A549 (cell line): ENCODE data around the gene ASPG. TPM values are rescaled to one million over a fixed set of nuclear protein-coding genes. Genes with fewer than 3 reads are reported as not detected.

Experiments
- ATAC-seq, 2 experiments: fragments of 200-7000 bp in 1 of 2; fragments of >200 bp in 1 of 2; cut with Nextera tagmentation in 1 of 2; cut with Tn5 transposase in 1 of 2; 3 replicates each; pipeline versions ENCODE4 v1.8.0 to v1.9.1; 2018 to 2020; ENCODE audit warnings: mild to moderate bottlenecking in 1 of 2, moderate library complexity in 1 of 2
- CTCF ChIA-PET: fragments of 300-600 bp; sonication (Branson Sonifier 250); formaldehyde crosslinking; extraction: SDS; loops from one replicate; lab custom pipeline; 2021; ENCODE audit warnings: antibody characterized with exemption, inconsistent platforms; lab: Yijun Ruan, JAX
- POLR2A ChIA-PET: fragments of 350-600 bp; formaldehyde crosslinking; extraction: SDS; loops from one replicate; lab custom pipeline; 2021; ENCODE audit warnings: antibody characterized with exemption, inconsistent platforms; lab: Yijun Ruan, JAX
- DNase-seq, 2 experiments: peaks; one replicate each; pipeline versions ENCODE4 v3.0.0 to v3.0.0-alpha.2; 2011 to 2016; ENCODE audit warnings: low read depth in 1 of 2, low spot score in 1 of 2
- FAIRE-seq: peaks from 2 replicates; lab custom pipeline; 2011; peaks lifted over from hg19 to GRCh38; lab: Jason Lieb, UNC
- H3K27ac ChIP-seq, 2 experiments: fragments of >200 bp; sonication (Bioruptor Twin); formaldehyde crosslinking; 3 replicates each; pipeline ENCODE4 v1.5.1; 2016 to 2017
- H3K4me1 ChIP-seq: fragments of >200 bp; sonication (Bioruptor Twin); formaldehyde crosslinking; 3 replicates; pipeline ENCODE4 v1.6.1; 2016
- H3K4me2 ChIP-seq: fragments of >200 bp; sonication (Bioruptor Twin); formaldehyde crosslinking; 3 replicates; pipeline ENCODE4 v1.6.1; 2016
- H3K4me3 ChIP-seq: fragments of >200 bp; sonication (Bioruptor Twin); formaldehyde crosslinking; 3 replicates; pipeline ENCODE4 v1.5.1; 2016
- H3K9me3 ChIP-seq: fragments of >200 bp; sonication (Bioruptor Twin); formaldehyde crosslinking; 3 replicates; pipeline ENCODE4 v1.6.1; 2016
- CBX8 ChIP-seq: fragments of 200-600 bp; sonication (generic); IDR thresholded peaks from 2 replicates; pipeline ENCODE4 v1.6.1; 2016
- CEBPB ChIP-seq, 2 experiments: fragments of >200 bp in 1 of 2; sonication (Bioruptor Twin) in 1 of 2; formaldehyde crosslinking in 1 of 2; IDR thresholded peaks; 2 replicates each; pipeline ENCODE4 v1.6.1; 2012 to 2016
- CHD4 ChIP-seq: fragments of 200-600 bp; sonication (generic); IDR thresholded peaks from 2 replicates; pipeline ENCODE4 v1.6.1; 2016; ENCODE audit warnings: antibody characterized with exemption, mild to moderate bottlenecking, borderline replicate concordance
- EHF ChIP-seq: fragments of 250-450 bp; sonication (Bioruptor Pico); IDR thresholded peaks from 2 replicates; pipeline ENCODE4 v1.5.0; 2020; ENCODE audit warnings: mild to moderate bottlenecking
- EHMT2 ChIP-seq: fragments of 200-600 bp; sonication (generic); IDR thresholded peaks from 2 replicates; pipeline ENCODE4 v1.6.1; 2016; ENCODE audit warnings: antibody characterized with exemption, low read depth, mild to moderate bottlenecking, moderate library complexity
- EP300 ChIP-seq, 2 experiments: fragments of >200 bp; sonication (Bioruptor Twin); formaldehyde crosslinking; IDR thresholded peaks; 2 replicates in 1 of 2; 3 replicates in 1 of 2; pipeline ENCODE4 v1.6.1; 2016 to 2017
- ESRRA ChIP-seq: fragments of 150-350 bp; IDR thresholded peaks from 2 replicates; pipeline ENCODE4 v1.6.1; 2014; ENCODE audit warnings: mild to moderate bottlenecking, low read length, borderline replicate concordance
- HEYL ChIP-seq: fragments of 250-450 bp; sonication (Bioruptor Pico); IDR thresholded peaks from 2 replicates; pipeline ENCODE4 v1.8.0; 2021; ENCODE audit warnings: mild to moderate bottlenecking, moderate library complexity
- HOXB13 ChIP-seq: fragments of 250-450 bp; sonication (Bioruptor Pico); IDR thresholded peaks from 2 replicates; pipeline ENCODE4 v1.5.0; 2020; ENCODE audit warnings: low read depth, mild to moderate bottlenecking, moderate library complexity
- MAZ ChIP-seq: fragments of 150-350 bp; IDR thresholded peaks from 2 replicates; pipeline ENCODE4 v1.6.1; 2014; ENCODE audit warnings: antibody characterized with exemption, low read depth, low read length, borderline replicate concordance
- NFE2L2 ChIP-seq: fragments of 150-350 bp; conservative IDR thresholded peaks from 2 replicates; pipeline ENCODE4 v1.6.1; 2014; ENCODE audit warnings: low read length
- NPAS2 ChIP-seq: fragments of 250-450 bp; sonication (Bioruptor Pico); IDR thresholded peaks from 2 replicates; pipeline ENCODE4 v1.8.0; 2022; ENCODE audit warnings: mild to moderate bottlenecking, moderate library complexity, borderline replicate concordance
- RARB ChIP-seq: fragments of 250-450 bp; sonication (Bioruptor Pico); IDR thresholded peaks from 2 replicates; pipeline ENCODE4 v1.8.0; 2021; ENCODE audit warnings: mild to moderate bottlenecking, moderate library complexity
- SMC3 ChIP-seq: fragments of >200 bp; sonication (Bioruptor Twin); formaldehyde crosslinking; IDR thresholded peaks from 3 replicates; pipeline ENCODE4 v1.6.1; 2018; ENCODE audit warnings: inconsistent platforms
- TFCP2L1 ChIP-seq: fragments of 250-450 bp; sonication (Bioruptor Pico); IDR thresholded peaks from 2 replicates; pipeline ENCODE4 v1.5.0; 2021; ENCODE audit warnings: mild to moderate bottlenecking
- ZC3H11A ChIP-seq: fragments of 450-650 bp; IDR thresholded peaks from 2 replicates; pipeline ENCODE4 v1.6.1; 2014; ENCODE audit warnings: antibody characterized with exemption, mild to moderate bottlenecking
- ZFP36 ChIP-seq: fragments of 450-650 bp; IDR thresholded peaks from 2 replicates; pipeline ENCODE4 v1.6.1; 2014; ENCODE audit warnings: borderline replicate concordance; ENCODE audit not compliant: partially characterized antibody
- ZNF302 ChIP-seq: fragments of 250-450 bp; sonication (Bioruptor Pico); IDR thresholded peaks from 2 replicates; pipeline ENCODE4 v1.9.0; 2021; ENCODE audit warnings: inconsistent platforms, mild to moderate bottlenecking, moderate library complexity
- WGBS: methylation state at CpG from one replicate; pipeline ENCODE4 v1.1.6; 2017; ENCODE audit errors: missing lambda C conversion rate; 5-methylcytosine and 5-hydroxymethylcytosine counted together
- polyA plus RNA-seq, 4 experiments: library from polyadenylated mRNA; depleted of rRNA in 3 of 4; stranded (reverse); fragments of >200 nt; fragmentation: RNase III in 1 of 4; extraction: RNeasy Plus Mini Kit Qiagen cat#74134 plus additional on column Dnase treatment in 1 of 4; gene quantifications; 2 replicates in 3 of 4; 3 replicates in 1 of 4; pipeline ENCODE4 v1.2.3, GENCODE V29; 2011 to 2017
- TF ChIP-seq, protein P1 (sequence below): IDR thresholded peaks from 2 replicates; pipeline ENCODE4 v1.6.1; 2012; ENCODE audit warnings: low read depth, borderline replicate concordance
- TF ChIP-seq, protein P2 (sequence below): fragments of >200 bp; sonication (Bioruptor Twin); formaldehyde crosslinking; IDR thresholded peaks from 3 replicates; pipeline ENCODE4 v1.6.1; 2016
- TF ChIP-seq, protein P3 (sequence below): fragments of >200 bp; sonication (Bioruptor Twin); formaldehyde crosslinking; IDR thresholded peaks from 3 replicates; pipeline ENCODE4 v1.5.1; 2016
- TF ChIP-seq, protein P4 (sequence below): fragments of 450-650 bp; IDR thresholded peaks from 2 replicates; pipeline ENCODE4 v1.6.1; 2014; ENCODE audit warnings: antibody characterized with exemption
- TF ChIP-seq, protein P5 (sequence below): fragments of 200-600 bp; sonication (generic); IDR thresholded peaks from 2 replicates; pipeline ENCODE4 v1.6.1; 2016; ENCODE audit warnings: antibody characterized with exemption, mild to moderate bottlenecking, moderate library complexity

ASPG gene
- polyA plus RNA-seq, 2 of the 4 experiments (the other 2 are of a cell fraction): not detected

DNA sequence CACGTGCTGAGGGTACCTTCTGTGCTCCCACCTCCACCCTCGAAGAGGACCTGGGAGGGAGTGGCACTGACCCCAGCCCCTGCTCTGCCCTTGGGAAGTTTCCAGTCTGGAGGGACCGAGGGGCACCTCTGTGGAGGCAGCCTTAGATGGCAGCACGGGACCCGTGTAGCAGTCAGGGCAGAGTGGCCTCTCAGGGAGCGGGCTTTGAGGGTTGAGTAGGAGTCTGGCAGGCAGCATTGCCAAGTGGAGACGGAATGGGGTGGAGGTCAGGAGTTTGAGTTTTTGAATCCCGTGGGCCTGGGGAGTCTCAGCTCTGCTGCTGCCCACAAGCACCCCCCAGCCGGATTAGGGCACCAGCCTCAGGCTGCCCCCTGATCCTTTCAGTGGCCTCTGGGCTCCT is 74.5 kb downstream of the ASPG start:
- Histone ChIP-seq H3K4me1 (no peaks in the 10 kb centered on the region), H3K4me2 (no peak overlapping the region), H3K9me3 (no peaks in the 10 kb centered on the region), H3K27ac (no peak overlapping the region), H3K4me3 (no peak overlapping the region)
- FAIRE-seq (no peak), ATAC-seq (no peak), DNase-seq (no peak)
- CTCF ChIA-PET: interaction anchor here (0.6 kb wide), 1 partner anchor 196 kb away, joined by 3 read pairs; no protein-coding TSS in a partner anchor
- TF ChIP-seq, protein P1, sequence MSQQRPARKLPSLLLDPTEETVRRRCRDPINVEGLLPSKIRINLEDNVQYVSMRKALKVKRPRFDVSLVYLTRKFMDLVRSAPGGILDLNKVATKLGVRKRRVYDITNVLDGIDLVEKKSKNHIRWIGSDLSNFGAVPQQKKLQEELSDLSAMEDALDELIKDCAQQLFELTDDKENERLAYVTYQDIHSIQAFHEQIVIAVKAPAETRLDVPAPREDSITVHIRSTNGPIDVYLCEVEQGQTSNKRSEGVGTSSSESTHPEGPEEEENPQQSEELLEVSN: no peak
- no peak for TF ChIP-seq CHD4
- TF ChIP-seq NFE2L2: no peak
- POLR2A ChIA-PET: no interaction called here
- 71% methylated on average over 7 of the region's 9 CpGs for WGBS

DNA sequence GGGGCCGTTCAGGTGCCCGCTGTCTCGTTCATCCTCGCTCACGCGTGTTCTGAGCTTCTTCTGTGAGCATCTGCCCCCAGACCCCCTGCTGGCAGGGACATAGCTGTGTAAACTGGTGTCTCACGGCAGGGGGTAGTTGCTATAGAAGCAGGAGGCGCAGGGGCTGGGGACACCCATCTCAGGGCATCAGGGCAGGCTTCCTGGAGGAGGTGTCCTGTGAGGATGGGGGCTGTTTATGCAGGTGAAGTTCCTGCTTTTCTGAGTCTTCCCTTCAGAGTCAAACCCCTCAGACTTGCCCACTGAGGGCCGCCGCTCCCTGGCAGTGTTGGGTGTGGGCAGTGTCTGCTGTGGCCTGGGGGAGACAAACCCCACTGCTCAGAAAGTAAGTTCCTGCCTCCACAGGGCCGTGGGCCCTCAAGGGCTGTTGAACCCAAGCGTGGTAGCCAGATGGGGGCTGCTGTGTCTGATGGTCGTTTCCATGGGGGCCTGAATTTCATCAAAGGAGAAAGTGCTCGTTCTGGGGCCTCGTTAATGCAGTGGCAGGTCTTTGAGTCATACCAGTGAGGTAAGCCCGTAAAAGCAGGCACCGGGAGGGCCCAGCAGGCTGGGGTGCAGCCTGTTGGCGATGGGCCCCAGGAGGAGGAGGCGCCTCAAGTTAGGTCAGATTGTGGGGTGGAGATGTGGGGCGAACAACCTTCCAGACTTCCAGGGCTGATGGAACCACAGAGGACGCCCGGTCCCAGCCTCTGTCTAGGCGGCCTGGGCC is 76.3 kb downstream of the ASPG start:
- TF ChIP-seq ZFP36 (peak; percentile 80), EP300 (IDR thresholded peaks at IDR 0.05) (no peak)
- TF ChIP-seq, protein P2, sequence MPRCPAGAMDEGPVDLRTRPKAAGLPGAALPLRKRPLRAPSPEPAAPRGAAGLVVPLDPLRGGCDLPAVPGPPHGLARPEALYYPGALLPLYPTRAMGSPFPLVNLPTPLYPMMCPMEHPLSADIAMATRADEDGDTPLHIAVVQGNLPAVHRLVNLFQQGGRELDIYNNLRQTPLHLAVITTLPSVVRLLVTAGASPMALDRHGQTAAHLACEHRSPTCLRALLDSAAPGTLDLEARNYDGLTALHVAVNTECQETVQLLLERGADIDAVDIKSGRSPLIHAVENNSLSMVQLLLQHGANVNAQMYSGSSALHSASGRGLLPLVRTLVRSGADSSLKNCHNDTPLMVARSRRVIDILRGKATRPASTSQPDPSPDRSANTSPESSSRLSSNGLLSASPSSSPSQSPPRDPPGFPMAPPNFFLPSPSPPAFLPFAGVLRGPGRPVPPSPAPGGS: no peak
- no peak for DNase-seq
- ATAC-seq: no peak
- FAIRE-seq: no peak
- H3K9me3 ChIP-seq: no peaks in the 10 kb centered on the region
- ChIA-PET CTCF (interaction anchor here (1.3 kb wide), 1 partner anchor 67 kb away, joined by 3 read pairs; no protein-coding TSS in a partner anchor), POLR2A (no interaction called here)
- H3K4me2 ChIP-seq: no peak overlapping the region
- no peak overlapping the region for H3K27ac ChIP-seq
- WGBS: 77% methylated on average over 17 of the region's 23 CpGs
- no peak overlapping the region for H3K4me3 ChIP-seq
- H3K4me1 ChIP-seq: no peaks in the 10 kb centered on the region

DNA sequence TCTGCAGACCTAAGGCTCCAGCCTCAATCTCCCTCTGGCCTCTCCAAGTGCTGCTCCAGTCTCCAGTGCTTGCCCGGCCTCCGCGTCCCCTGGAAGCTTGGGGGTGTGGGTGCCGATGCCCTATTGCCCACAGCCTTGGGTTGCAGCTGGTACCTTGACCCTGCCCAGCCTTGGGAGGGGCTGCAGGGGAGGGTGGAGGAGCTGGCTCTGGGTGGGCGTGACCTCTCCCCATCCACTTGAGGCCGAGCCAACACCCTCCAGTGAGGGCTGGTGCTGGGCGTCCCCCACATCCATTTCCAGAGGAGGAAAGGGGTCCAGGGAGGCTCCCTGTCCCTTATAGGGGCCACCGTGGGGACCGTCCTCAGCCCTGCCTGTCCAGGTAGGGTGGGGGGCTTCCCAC is 77.0 kb downstream of the ASPG start:
- TF ChIP-seq CEBPB (IDR thresholded peaks at IDR 0.05) (no peak), NPAS2 (no peak), ESRRA (no peak), HOXB13 (no peak), TFCP2L1 (no peak), HEYL (CRISPR knock-in tag) (no peak), CBX8 (no peak), SMC3 (no peak), ZC3H11A (no peak), RARB (CRISPR knock-in tag) (no peak), EHF (CRISPR knock-in tag) (no peak), ZNF302 (CRISPR knock-in tag) (no peak), EHMT2 (no peak), MAZ (no peak)
- TF ChIP-seq, protein P3, sequence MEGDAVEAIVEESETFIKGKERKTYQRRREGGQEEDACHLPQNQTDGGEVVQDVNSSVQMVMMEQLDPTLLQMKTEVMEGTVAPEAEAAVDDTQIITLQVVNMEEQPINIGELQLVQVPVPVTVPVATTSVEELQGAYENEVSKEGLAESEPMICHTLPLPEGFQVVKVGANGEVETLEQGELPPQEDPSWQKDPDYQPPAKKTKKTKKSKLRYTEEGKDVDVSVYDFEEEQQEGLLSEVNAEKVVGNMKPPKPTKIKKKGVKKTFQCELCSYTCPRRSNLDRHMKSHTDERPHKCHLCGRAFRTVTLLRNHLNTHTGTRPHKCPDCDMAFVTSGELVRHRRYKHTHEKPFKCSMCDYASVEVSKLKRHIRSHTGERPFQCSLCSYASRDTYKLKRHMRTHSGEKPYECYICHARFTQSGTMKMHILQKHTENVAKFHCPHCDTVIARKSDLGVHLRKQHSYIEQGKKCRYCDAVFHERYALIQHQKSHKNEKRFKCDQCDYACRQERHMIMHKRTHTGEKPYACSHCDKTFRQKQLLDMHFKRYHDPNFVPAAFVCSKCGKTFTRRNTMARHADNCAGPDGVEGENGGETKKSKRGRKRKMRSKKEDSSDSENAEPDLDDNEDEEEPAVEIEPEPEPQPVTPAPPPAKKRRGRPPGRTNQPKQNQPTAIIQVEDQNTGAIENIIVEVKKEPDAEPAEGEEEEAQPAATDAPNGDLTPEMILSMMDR: no peak
- TF ChIP-seq, protein P4, sequence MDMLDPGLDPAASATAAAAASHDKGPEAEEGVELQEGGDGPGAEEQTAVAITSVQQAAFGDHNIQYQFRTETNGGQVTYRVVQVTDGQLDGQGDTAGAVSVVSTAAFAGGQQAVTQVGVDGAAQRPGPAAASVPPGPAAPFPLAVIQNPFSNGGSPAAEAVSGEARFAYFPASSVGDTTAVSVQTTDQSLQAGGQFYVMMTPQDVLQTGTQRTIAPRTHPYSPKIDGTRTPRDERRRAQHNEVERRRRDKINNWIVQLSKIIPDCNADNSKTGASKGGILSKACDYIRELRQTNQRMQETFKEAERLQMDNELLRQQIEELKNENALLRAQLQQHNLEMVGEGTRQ: no peak
- TF ChIP-seq, protein P5, sequence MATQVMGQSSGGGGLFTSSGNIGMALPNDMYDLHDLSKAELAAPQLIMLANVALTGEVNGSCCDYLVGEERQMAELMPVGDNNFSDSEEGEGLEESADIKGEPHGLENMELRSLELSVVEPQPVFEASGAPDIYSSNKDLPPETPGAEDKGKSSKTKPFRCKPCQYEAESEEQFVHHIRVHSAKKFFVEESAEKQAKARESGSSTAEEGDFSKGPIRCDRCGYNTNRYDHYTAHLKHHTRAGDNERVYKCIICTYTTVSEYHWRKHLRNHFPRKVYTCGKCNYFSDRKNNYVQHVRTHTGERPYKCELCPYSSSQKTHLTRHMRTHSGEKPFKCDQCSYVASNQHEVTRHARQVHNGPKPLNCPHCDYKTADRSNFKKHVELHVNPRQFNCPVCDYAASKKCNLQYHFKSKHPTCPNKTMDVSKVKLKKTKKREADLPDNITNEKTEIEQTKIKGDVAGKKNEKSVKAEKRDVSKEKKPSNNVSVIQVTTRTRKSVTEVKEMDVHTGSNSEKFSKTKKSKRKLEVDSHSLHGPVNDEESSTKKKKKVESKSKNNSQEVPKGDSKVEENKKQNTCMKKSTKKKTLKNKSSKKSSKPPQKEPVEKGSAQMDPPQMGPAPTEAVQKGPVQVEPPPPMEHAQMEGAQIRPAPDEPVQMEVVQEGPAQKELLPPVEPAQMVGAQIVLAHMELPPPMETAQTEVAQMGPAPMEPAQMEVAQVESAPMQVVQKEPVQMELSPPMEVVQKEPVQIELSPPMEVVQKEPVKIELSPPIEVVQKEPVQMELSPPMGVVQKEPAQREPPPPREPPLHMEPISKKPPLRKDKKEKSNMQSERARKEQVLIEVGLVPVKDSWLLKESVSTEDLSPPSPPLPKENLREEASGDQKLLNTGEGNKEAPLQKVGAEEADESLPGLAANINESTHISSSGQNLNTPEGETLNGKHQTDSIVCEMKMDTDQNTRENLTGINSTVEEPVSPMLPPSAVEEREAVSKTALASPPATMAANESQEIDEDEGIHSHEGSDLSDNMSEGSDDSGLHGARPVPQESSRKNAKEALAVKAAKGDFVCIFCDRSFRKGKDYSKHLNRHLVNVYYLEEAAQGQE: no peak
- Histone ChIP-seq H3K4me1 (no peaks in the 10 kb centered on the region), H3K9me3 (no peaks in the 10 kb centered on the region), H3K27ac (no peak overlapping the region), H3K4me2 (no peak overlapping the region), H3K4me3 (no peak overlapping the region)
- FAIRE-seq (no peak), ATAC-seq (no peak), DNase-seq (no peak)
- ChIA-PET POLR2A (no interaction called here), CTCF (no interaction called here)
- 67% methylated on average over 3 of the region's 9 CpGs for WGBS
